ENCODE measurements around the gene SKOR2. TPM values are rescaled to one million over a fixed set of nuclear protein-coding genes. Genes with fewer than 3 reads are reported as not detected.

Gene SKOR2
- total RNA-seq, 1 donor from 2014 or later = not detected

GRCh38 chr18:47168913-47169312, 82.5 kb downstream of the SKOR2 start:
- no peaks in the 10 kb centered on the region for H3K9me3 ChIP-seq (ENCODE audit: insufficient read depth, low read depth, low read length)
- DNase-seq (ENCODE audit: low read depth) = no peak
- H3K27me3 ChIP-seq (ENCODE audit: insufficient read depth, low read length) = no peaks in the 10 kb centered on the region
- H3K4me2 ChIP-seq (ENCODE audit: low read length) = no peak overlapping the region
- no peak for TF ChIP-seq CTCF (IDR thresholded peaks at IDR 0.05; ENCODE audit: insufficient read depth, low read depth, low read length)
- TF ChIP-seq EZH2 (IDR thresholded peaks at IDR 0.05; ENCODE audit: insufficient read depth, low read length) = no peak
- no peak overlapping the region for H3K4me3 ChIP-seq (ENCODE audit: insufficient read depth, low read depth, low read length)
- H3K79me2 ChIP-seq (ENCODE audit: insufficient read depth, low read length) = peaks cover 100% of the 10 kb centered on the region
- H3K36me3 ChIP-seq (ENCODE audit: insufficient read depth, low read length) = peaks cover 3% of the 10 kb centered on the region
- no peak overlapping the region for H3K27ac ChIP-seq (ENCODE audit: low read depth, low read length)
- no peaks in the 10 kb centered on the region for H3K4me1 ChIP-seq (ENCODE audit: insufficient read depth, low read length)
- no peaks in the 10 kb centered on the region for H3K27me3 Mint-ChIP-seq (ENCODE audit: low read depth, unreplicated experiment)
- H3K4me1 Mint-ChIP-seq (ENCODE audit: low read depth, unreplicated experiment) = peaks cover 7% of the 10 kb centered on the region
- peaks cover 81% of the 10 kb centered on the region for H4K20me1 ChIP-seq (ENCODE audit: insufficient read depth, low read length)
- no peaks in the 10 kb centered on the region for H3K36me3 Mint-ChIP-seq (ENCODE audit: low read depth, unreplicated experiment)
- no peak overlapping the region for H2AFZ ChIP-seq (ENCODE audit: low read depth, low read length)
- H3K27ac Mint-ChIP-seq (ENCODE audit: unreplicated experiment) = no peak overlapping the region
- H3K9me3 Mint-ChIP-seq (ENCODE audit: unreplicated experiment) = no peaks in the 10 kb centered on the region
- H3K9ac ChIP-seq (ENCODE audit: low read length) = no peak overlapping the region
- FAIRE-seq = no peak
- H3K4me3 Mint-ChIP-seq (ENCODE audit: unreplicated experiment) = no peak overlapping the region

GRCh38 chr18:47168509-47168908, 83.0 kb downstream of the SKOR2 start:
- H3K4me3 ChIP-seq (ENCODE audit: insufficient read depth, low read depth, low read length) = no peak overlapping the region
- DNase-seq (ENCODE audit: low read depth) = no peak
- peaks cover 100% of the 10 kb centered on the region for H3K79me2 ChIP-seq (ENCODE audit: insufficient read depth, low read length)
- TF ChIP-seq CTCF (IDR thresholded peaks at IDR 0.05; ENCODE audit: insufficient read depth, low read depth, low read length) (no peak), EZH2 (IDR thresholded peaks at IDR 0.05; ENCODE audit: insufficient read depth, low read length) (no peak)
- H3K4me2 ChIP-seq (ENCODE audit: low read length) = no peak overlapping the region
- H3K36me3 ChIP-seq (ENCODE audit: insufficient read depth, low read length) = peaks cover 3% of the 10 kb centered on the region
- no peak overlapping the region for H3K4me3 Mint-ChIP-seq (ENCODE audit: unreplicated experiment)
- H3K9me3 Mint-ChIP-seq (ENCODE audit: unreplicated experiment) = no peaks in the 10 kb centered on the region
- H3K27me3 ChIP-seq (ENCODE audit: insufficient read depth, low read length) = no peaks in the 10 kb centered on the region
- no peak overlapping the region for H3K9ac ChIP-seq (ENCODE audit: low read length)
- no peak overlapping the region for H3K27ac ChIP-seq (ENCODE audit: low read depth, low read length)
- H3K27ac Mint-ChIP-seq (ENCODE audit: unreplicated experiment) = no peak overlapping the region
- H3K9me3 ChIP-seq (ENCODE audit: insufficient read depth, low read depth, low read length) = no peaks in the 10 kb centered on the region
- H3K36me3 Mint-ChIP-seq (ENCODE audit: low read depth, unreplicated experiment) = no peaks in the 10 kb centered on the region
- no peak for FAIRE-seq
- H3K27me3 Mint-ChIP-seq (ENCODE audit: low read depth, unreplicated experiment) = no peaks in the 10 kb centered on the region
- peaks cover under 1% of the 10 kb centered on the region for H3K4me1 ChIP-seq (ENCODE audit: insufficient read depth, low read length)
- peaks cover 7% of the 10 kb centered on the region for H3K4me1 Mint-ChIP-seq (ENCODE audit: low read depth, unreplicated experiment)
- H4K20me1 ChIP-seq (ENCODE audit: insufficient read depth, low read length) = peaks cover 81% of the 10 kb centered on the region
- no peak overlapping the region for H2AFZ ChIP-seq (ENCODE audit: low read depth, low read length)

- Mint-ChIP-seq H3K9me3 (ENCODE audit: unreplicated experiment) (no peaks in the 10 kb centered on the region), H3K4me1 (ENCODE audit: low read depth, unreplicated experiment) (peaks cover 12% of the 10 kb centered on the region), H3K36me3 (ENCODE audit: low read depth, unreplicated experiment) (no peaks in the 10 kb centered on the region), H3K27me3 (ENCODE audit: low read depth, unreplicated experiment) (no peaks in the 10 kb centered on the region), H3K4me3 (ENCODE audit: unreplicated experiment) (no peak overlapping the region), H3K27ac (ENCODE audit: unreplicated experiment) (peak overlapping the region; percentile 54)
- peaks cover 3% of the 10 kb centered on the region for H3K4me1 ChIP-seq (ENCODE audit: insufficient read depth, low read length)
- peaks cover 80% of the 10 kb centered on the region for H4K20me1 ChIP-seq (ENCODE audit: insufficient read depth, low read length)
- FAIRE-seq = no peak
- H3K9me3 ChIP-seq (ENCODE audit: insufficient read depth, low read depth, low read length) = no peaks in the 10 kb centered on the region
- TF ChIP-seq CTCF (IDR thresholded peaks at IDR 0.05; ENCODE audit: insufficient read depth, low read depth, low read length) (no peak), EZH2 (IDR thresholded peaks at IDR 0.05; ENCODE audit: insufficient read depth, low read length) (no peak)
- H3K9ac ChIP-seq (ENCODE audit: low read length) = no peak overlapping the region
- no peaks in the 10 kb centered on the region for H3K36me3 ChIP-seq (ENCODE audit: insufficient read depth, low read length)
- no peak overlapping the region for H2AFZ ChIP-seq (ENCODE audit: low read depth, low read length)
- H3K4me3 ChIP-seq (ENCODE audit: insufficient read depth, low read depth, low read length) = no peak overlapping the region
- H3K4me2 ChIP-seq (ENCODE audit: low read length) = no peak overlapping the region
- no peak overlapping the region for H3K27ac ChIP-seq (ENCODE audit: low read depth, low read length)
- H3K27me3 ChIP-seq (ENCODE audit: insufficient read depth, low read length) = no peaks in the 10 kb centered on the region
- H3K79me2 ChIP-seq (ENCODE audit: insufficient read depth, low read length) = peaks cover 100% of the 10 kb centered on the region
- DNase-seq (ENCODE audit: low read depth) = no peak
These were observed 85.2 kb downstream of the SKOR2 start for GRCh38 chr18:47166294-47166693.

Data from astrocyte (in vitro differentiated cells and primary cell).